Hindlimb muscle (tissue), 1 donor: ENCODE measurements around the gene TUSC7. TPM values are rescaled to one million over a fixed set of nuclear protein-coding genes. Genes with fewer than 3 reads are reported as not detected.

Experiments
- DNase-seq: peaks from one replicate; pipeline ENCODE4 v3.0.0-alpha.2; 2013
- polyA plus RNA-seq: library from polyadenylated mRNA; unstranded; fragments of 120-200 nt; gene quantifications from one replicate; pipeline ENCODE4 v1.2.1, GENCODE V29; 2013; ENCODE audit not compliant: insufficient read length

The TUSC7 gene
- not detected for polyA plus RNA-seq

DNA sequence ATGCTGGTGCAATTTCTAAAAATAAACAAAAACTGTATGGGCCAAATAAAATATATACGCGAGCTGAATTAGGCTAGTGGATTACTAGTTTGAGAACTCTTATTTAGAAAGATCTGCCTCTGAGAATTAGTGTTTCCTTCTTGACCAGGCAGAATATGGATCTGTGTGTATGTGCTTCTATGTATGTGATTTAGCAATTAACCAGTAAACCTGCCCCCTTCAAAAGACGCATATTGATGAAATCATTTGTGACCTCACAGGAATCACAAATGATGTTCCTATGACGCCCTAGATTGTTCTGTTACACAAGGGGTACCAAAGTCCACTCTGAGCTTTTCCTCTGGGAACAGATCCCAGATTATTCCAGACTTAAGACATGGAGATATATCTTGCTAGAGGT lies at the start of gene TUSC7:
Gene TUSC7 (plus strand): TSS at position 301 of the 400 bp plus-strand sequence.
- DNase-seq, result no peak

DNA sequence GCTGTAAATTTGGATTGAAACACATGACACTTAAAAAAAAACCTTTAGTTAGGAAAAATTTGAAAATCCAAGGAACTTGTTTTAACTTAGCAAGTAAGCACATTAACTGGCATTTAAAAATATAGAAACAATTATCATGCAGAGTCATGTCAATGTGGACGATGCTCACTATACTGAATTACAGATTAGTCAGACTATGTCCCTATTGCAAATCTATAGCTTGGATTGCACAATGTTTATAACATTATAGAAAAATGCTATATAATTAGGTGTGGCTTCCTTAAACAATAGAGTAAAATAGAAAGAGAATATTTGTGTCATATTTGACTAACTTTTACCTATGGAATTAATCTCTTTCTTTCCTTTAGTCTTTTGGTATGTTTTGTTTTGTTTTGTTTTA lies 48.4 kb upstream of the TUSC7 start:
- DNase-seq, result no peak

GRCh38 chr3:116663161-116664110 lies 46.1 kb upstream of the TUSC7 start:
- DNase-seq, result no peak

DNA sequence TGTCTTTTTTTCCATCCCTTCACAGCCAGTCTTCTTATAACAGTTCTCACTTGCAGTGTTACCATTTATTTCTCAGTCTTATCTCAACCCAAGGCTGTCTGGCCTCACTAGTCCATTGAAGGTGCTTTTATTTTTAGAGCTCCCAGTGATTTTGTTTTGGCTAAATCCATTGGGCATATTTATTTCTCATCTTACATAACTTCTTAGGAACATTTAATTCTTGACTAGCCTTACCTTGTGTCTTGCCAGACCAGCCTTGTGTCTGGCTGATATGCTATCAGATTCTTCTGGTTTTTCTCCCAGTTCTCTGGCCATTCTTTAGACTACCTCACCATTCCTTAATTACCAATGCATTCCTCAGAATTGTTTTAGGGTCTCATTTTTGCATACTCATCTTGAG lies 42.3 kb upstream of the TUSC7 start:
- no peak for DNase-seq

GRCh38 chr3:116667791-116668190 lies 41.8 kb upstream of the TUSC7 start:
- DNase-seq, result no peak

DNA sequence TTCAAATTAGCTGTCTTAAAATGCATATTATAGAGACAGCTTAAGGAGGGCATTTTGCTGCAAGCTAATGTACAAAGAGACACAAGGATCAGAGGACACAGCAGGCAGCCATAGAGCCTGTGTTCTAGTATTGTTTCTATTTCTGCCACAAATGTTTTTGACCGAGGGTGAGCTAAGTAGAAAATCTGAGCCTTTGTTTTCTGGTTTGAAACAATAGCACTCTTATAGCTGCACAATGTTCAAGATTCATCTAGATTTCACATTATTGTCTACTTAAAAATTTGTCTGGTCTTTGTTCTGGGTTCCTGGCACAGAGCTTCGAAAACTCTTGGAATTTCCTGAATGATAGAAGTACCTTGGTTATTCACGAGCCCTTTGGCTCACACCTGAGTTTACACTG lies 40.0 kb upstream of the TUSC7 start:
- DNase-seq, result no peak

- no peak for DNase-seq
Observed at GRCh38 chr3:116671151-116671550, 38.4 kb upstream of the TUSC7 start.

- no peak for DNase-seq
Observed at GRCh38 chr3:116678853-116679252, 30.7 kb upstream of the TUSC7 start.

DNA sequence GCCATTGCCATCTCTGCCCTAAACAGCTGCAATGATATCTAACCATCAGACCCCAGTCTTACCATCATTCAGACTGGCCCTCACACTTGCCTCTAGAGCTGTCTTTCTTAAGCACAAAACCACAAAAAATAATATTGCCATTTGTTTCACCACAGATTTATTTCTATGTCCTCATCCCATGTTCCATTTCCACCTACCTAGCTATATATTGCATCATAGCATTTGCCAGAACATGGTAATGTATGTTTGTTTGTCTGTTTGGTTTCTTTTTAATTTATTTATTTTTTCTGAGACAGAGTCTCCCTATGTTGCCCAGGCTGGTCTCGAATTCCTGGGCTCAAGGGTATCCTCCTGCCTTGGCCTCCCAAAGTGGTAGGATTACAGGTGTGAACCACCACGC lies 18.5 kb upstream of the TUSC7 start:
- no peak for DNase-seq

- no peak for DNase-seq
Observed at GRCh38 chr3:116701070-116701469, 8.5 kb upstream of the TUSC7 start.

GRCh38 chr3:116702334-116702733 lies 7.2 kb upstream of the TUSC7 start:
- no peak for DNase-seq

- DNase-seq, result no peak
Observed at GRCh38 chr3:116707531-116707930, 2.0 kb upstream of the TUSC7 start.

- no peak for DNase-seq
Observed at GRCh38 chr3:116716490-116716889, 6.9 kb downstream of the TUSC7 start.

DNA sequence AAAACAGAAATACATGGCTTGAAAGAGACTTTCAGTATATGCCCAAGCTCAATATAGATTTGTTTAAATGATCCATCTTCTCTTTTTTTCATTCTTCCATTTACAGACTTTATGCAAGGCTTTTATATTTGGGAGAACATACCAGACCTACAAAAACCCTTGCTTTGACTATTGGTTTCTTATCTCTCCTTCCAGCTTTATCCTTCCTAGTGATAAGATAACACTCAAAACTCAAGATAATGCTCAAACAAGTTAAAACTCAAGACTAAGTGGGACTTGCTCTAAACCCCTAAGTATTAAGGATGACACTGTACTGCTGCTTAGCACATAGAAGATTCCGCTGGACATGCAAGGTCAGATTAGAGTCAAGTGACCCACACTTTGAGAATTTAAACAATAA lies 8.0 kb downstream of the TUSC7 start:
- DNase-seq, result no peak

GRCh38 chr3:116728454-116728853 lies 18.9 kb downstream of the TUSC7 start:
- DNase-seq, result no peak

- no peak for DNase-seq
Observed at GRCh38 chr3:116734243-116734642, 24.7 kb downstream of the TUSC7 start.

GRCh38 chr3:116739678-116740077 lies 30.1 kb downstream of the TUSC7 start:
- DNase-seq, result no peak

DNA sequence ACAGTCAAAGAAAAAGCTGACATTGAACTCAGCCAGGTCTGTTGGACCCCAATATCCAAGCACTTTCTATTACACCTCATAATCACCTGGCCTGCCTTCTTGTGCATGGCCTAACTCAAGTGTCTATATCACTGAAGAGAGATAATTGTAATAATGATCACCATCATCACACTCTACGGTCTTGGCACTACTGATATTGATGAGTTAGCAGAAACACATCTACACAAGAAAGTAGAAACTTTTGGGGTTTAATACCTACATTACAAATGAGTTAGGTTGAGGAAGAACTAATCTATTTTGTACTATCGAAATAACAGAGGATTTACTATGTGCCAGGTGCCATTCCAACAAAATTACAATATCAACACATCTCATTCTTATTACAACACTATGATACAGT lies 30.7 kb downstream of the TUSC7 start:
- no peak for DNase-seq

DNA sequence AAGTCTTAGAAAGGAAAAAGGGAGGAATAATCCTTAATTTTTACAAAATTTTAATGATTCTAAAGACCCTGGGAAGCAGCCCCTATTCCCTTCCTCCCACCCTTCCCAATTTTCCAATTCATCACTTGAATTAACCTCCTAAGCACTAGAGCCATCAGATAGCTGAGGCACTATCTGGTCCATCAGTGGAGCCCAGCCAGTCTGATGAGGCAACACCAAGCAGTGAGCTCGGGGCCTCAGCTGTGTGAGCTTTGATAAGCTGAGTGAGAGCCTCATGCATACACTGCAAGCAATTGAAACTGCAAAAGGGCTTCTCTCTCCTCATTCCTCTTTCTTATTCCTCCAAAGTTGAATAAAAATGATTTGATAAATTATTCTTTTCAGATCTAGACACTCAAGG lies 31.9 kb downstream of the TUSC7 start:
- DNase-seq, result no peak

DNA sequence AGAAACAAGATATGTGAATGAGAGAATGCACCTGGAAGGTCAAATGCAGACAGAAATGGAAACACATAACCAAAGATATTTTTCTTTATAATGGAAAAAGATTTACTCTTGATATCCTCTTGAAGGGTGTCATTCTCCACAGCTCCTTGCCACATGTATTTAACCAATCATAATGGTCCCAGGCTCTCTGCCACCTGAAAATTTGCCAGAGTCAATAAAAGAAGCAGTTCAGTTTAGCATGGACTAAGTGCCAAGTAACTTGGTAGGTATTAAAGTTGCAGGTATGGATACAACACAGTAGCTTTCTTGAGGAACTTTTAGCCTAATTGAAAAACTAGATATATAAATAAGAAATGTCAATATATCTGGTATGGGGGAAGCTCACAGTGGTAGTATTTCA lies 33.5 kb downstream of the TUSC7 start:
- DNase-seq, result no peak

DNA sequence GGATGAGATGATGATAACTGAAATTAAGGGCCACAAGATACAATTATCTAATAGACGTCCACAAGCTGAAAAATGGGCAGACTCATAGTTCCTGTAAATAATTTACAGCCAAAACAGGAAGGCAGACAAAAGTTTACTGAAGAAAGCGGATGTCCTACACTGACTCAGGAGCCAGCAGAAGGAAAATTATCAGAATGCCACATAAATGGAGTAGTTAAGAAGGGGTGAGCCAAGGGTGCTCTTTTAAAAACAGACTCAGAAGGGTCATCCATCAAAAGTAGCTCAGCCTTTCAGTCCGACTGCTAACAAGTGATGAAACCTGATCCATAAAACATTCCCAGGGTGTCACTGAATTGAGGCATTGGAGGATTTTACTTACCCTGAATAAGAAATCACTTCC lies 39.8 kb downstream of the TUSC7 start:
- no peak for DNase-seq

DNA sequence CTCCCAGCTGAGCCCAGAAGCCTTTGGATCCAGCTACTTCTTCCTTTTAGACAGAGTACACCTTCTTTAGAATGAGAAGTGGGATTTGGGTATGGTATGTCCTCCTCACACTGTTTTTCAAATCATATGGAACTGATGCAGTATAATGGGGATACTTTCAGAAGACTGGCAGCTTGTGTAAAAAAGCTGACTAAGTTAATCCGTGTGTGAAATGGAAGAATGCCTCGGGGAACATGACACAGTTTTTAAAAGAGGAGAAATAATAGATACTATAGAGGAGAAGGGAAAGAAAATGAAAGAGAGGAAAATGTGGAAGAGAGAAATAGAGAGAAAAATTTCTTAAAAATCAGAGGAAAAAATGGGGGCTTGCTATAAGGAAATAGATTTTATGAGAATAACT lies 47.7 kb downstream of the TUSC7 start:
- DNase-seq, result no peak

- DNase-seq, result no peak
Observed at GRCh38 chr3:116759316-116759715, 49.7 kb downstream of the TUSC7 start.
